Measurements from ENCODE around the gene AUTS2. TPM values are rescaled to one million over a fixed set of nuclear protein-coding genes. Genes with fewer than 3 reads are reported as not detected.

AUTS2 gene
- total RNA-seq, 1 donor from 2014 or later = 80.6 TPM

- peak overlapping the region; percentile 17 for H3K27ac Mint-ChIP-seq (ENCODE audit: unreplicated experiment)
- no peaks in the 10 kb centered on the region for H3K27me3 Mint-ChIP-seq (ENCODE audit: unreplicated experiment)
- DNase-seq (ENCODE audit: extremely low spot score, unreplicated experiment) = no peak
- TF ChIP-seq CTCF (IDR thresholded peaks at IDR 0.05) = no peak
- H3K4me3 Mint-ChIP-seq (ENCODE audit: unreplicated experiment) = no peak overlapping the region
- H3K9me3 Mint-ChIP-seq (ENCODE audit: unreplicated experiment) = no peaks in the 10 kb centered on the region
- peaks cover 13% of the 10 kb centered on the region for H3K4me1 Mint-ChIP-seq (ENCODE audit: unreplicated experiment)
- H3K36me3 Mint-ChIP-seq (ENCODE audit: unreplicated experiment) = no peaks in the 10 kb centered on the region
These were observed 314.6 kb downstream of the AUTS2 start for GRCh38 chr7:69912846-69913245.

GRCh38 chr7:69919426-69920111 lies 321.3 kb downstream of the AUTS2 start:
- Mint-ChIP-seq H3K27me3 (ENCODE audit: unreplicated experiment) (no peaks in the 10 kb centered on the region), H3K4me1 (ENCODE audit: unreplicated experiment) (peaks cover 10% of the 10 kb centered on the region), H3K36me3 (ENCODE audit: unreplicated experiment) (no peaks in the 10 kb centered on the region), H3K4me3 (ENCODE audit: unreplicated experiment) (no peak overlapping the region), H3K27ac (ENCODE audit: unreplicated experiment) (no peak overlapping the region), H3K9me3 (ENCODE audit: unreplicated experiment) (no peaks in the 10 kb centered on the region)
- TF ChIP-seq CTCF (IDR thresholded peaks at IDR 0.05) = no peak
- no peak for DNase-seq (ENCODE audit: extremely low spot score, unreplicated experiment)

- H3K36me3 Mint-ChIP-seq (ENCODE audit: unreplicated experiment) = peaks cover 2% of the 10 kb centered on the region
These were observed 322.5 kb downstream of the AUTS2 start for GRCh38 chr7:69920797-69921196.

GRCh38 chr7:69922026-69922803 lies 323.9 kb downstream of the AUTS2 start:
- Mint-ChIP-seq H3K27ac (ENCODE audit: unreplicated experiment) (no peak overlapping the region), H3K4me3 (ENCODE audit: unreplicated experiment) (no peak overlapping the region), H3K9me3 (ENCODE audit: unreplicated experiment) (peaks cover 7% of the 10 kb centered on the region), H3K27me3 (ENCODE audit: unreplicated experiment) (no peaks in the 10 kb centered on the region), H3K36me3 (ENCODE audit: unreplicated experiment) (peaks cover 2% of the 10 kb centered on the region), H3K4me1 (ENCODE audit: unreplicated experiment) (peaks cover 10% of the 10 kb centered on the region)
- no peak for TF ChIP-seq CTCF (IDR thresholded peaks at IDR 0.05)
- DNase-seq (ENCODE audit: extremely low spot score, unreplicated experiment) = no peak

More at GRCh38 chr7:69920797-69921196, 322.5 kb downstream of the AUTS2 start:
- Mint-ChIP-seq H3K27ac (ENCODE audit: unreplicated experiment) (no peak overlapping the region), H3K4me1 (ENCODE audit: unreplicated experiment) (peaks cover 10% of the 10 kb centered on the region), H3K9me3 (ENCODE audit: unreplicated experiment) (peaks cover 7% of the 10 kb centered on the region), H3K27me3 (ENCODE audit: unreplicated experiment) (no peaks in the 10 kb centered on the region), H3K4me3 (ENCODE audit: unreplicated experiment) (no peak overlapping the region)
- TF ChIP-seq CTCF (IDR thresholded peaks at IDR 0.05) = no peak
- DNase-seq (ENCODE audit: extremely low spot score, unreplicated experiment) = no peak

- no peak for DNase-seq (ENCODE audit: extremely low spot score, unreplicated experiment)
- peaks cover 10% of the 10 kb centered on the region for H3K4me1 Mint-ChIP-seq (ENCODE audit: unreplicated experiment)
- H3K4me3 Mint-ChIP-seq (ENCODE audit: unreplicated experiment) = no peak overlapping the region
- H3K27me3 Mint-ChIP-seq (ENCODE audit: unreplicated experiment) = no peaks in the 10 kb centered on the region
- no peak for TF ChIP-seq CTCF (IDR thresholded peaks at IDR 0.05)
- H3K9me3 Mint-ChIP-seq (ENCODE audit: unreplicated experiment) = peaks cover 7% of the 10 kb centered on the region
- H3K36me3 Mint-ChIP-seq (ENCODE audit: unreplicated experiment) = peaks cover 2% of the 10 kb centered on the region
- H3K27ac Mint-ChIP-seq (ENCODE audit: unreplicated experiment) = no peak overlapping the region
These were observed 329.2 kb downstream of the AUTS2 start for GRCh38 chr7:69927461-69927860.
